IMR-90 (cell line): ENCODE measurements around the gene SLC35F3. TPM values are rescaled to one million over a fixed set of nuclear protein-coding genes. Genes with fewer than 3 reads are reported as not detected.

Experiments
- ATAC-seq: fragments of 200-7000 bp; cut with Tn5 transposase; 2 replicates; pipeline ENCODE4 v1.9.1; 2020; ENCODE audit warnings: low read depth, mild to moderate bottlenecking, moderate library complexity
- BruUV-seq: library from RNA; stranded (reverse); fragments of 400-500 nt; replicated peaks from 2 replicates; lab custom pipeline; 2021; lab: Mats Ljungman, UMichigan
- CTCF ChIA-PET: fragments of 300-600 bp; formaldehyde crosslinking; extraction: SDS; loops from one replicate; lab custom pipeline; 2021; ENCODE audit warnings: antibody characterized with exemption; lab: Yijun Ruan, JAX
- POLR2A ChIA-PET: fragments of 300-600 bp; sonication (Branson Sonifier 250); formaldehyde crosslinking; loops from one replicate; lab custom pipeline; 2022; ENCODE audit warnings: antibody characterized with exemption; ENCODE audit not compliant: unreplicated experiment; lab: Charles Lee
- DNase-seq: peaks from one replicate; pipeline ENCODE4 v3.0.0; 2013
- H2AFZ ChIP-seq: replicated peaks from 2 replicates; pipeline ENCODE3; 2013; ENCODE audit warnings: low read length, mild to moderate bottlenecking; ENCODE audit not compliant: poor library complexity
- H2AK5ac ChIP-seq: 2 replicates; pipeline ENCODE4 v1.6.1; 2013; ENCODE audit warnings: low read depth, low read length, inconsistent platforms
- H2AK9ac ChIP-seq: replicated peaks from 2 replicates; pipeline ENCODE3; 2013; ENCODE audit warnings: mild to moderate bottlenecking, low read depth, low read length, moderate library complexity; ENCODE audit not compliant: poor library complexity
- H2BK120ac ChIP-seq: 2 replicates; pipeline ENCODE4 v1.6.1; 2013; ENCODE audit warnings: low read depth, low read length, inconsistent platforms
- H2BK15ac ChIP-seq: 3 replicates; pipeline ENCODE4 v1.6.1; 2013; ENCODE audit warnings: low read depth, low read length, inconsistent platforms
- H2BK20ac ChIP-seq: 2 replicates; pipeline ENCODE4 v1.6.1; 2013; ENCODE audit warnings: low read depth, mild to moderate bottlenecking, inconsistent platforms, low read length, moderate library complexity
- H2BK5ac ChIP-seq: 2 replicates; pipeline ENCODE4 v1.6.1; 2013; ENCODE audit warnings: mild to moderate bottlenecking, low read depth, low read length, inconsistent platforms; ENCODE audit not compliant: poor library complexity, severe bottlenecking
- H3K14ac ChIP-seq: replicated peaks from 2 replicates; pipeline ENCODE4 v1.6.1; 2013; ENCODE audit warnings: low read depth, low read length, inconsistent platforms
- H3K18ac ChIP-seq: 2 replicates; pipeline ENCODE4 v1.6.1; 2013; ENCODE audit warnings: low read depth, low read length, control low read depth
- H3K23ac ChIP-seq: 2 replicates; pipeline ENCODE4 v1.6.1; 2013; ENCODE audit warnings: low read depth, low read length, inconsistent platforms
- H3K27ac ChIP-seq: 2 replicates; pipeline ENCODE4 v1.5.1; 2013; ENCODE audit warnings: mild to moderate bottlenecking, control low read depth, low read length; ENCODE audit not compliant: insufficient read depth
- H3K27me3 ChIP-seq: 2 replicates; pipeline ENCODE4 v1.6.1; 2013; ENCODE audit warnings: low read length; ENCODE audit not compliant: control insufficient read depth, insufficient read depth
- H3K36me3 ChIP-seq: 2 replicates; pipeline ENCODE4 v1.6.1; 2013; ENCODE audit warnings: low read length, mixed read lengths; ENCODE audit not compliant: control insufficient read depth, insufficient read depth
- H3K4ac ChIP-seq: 2 replicates; pipeline ENCODE4 v1.6.1; 2013; ENCODE audit warnings: low read depth, low read length, inconsistent platforms
- H3K4me1 ChIP-seq: 2 replicates; pipeline ENCODE4 v1.6.1; 2013; ENCODE audit warnings: low read length, mixed read lengths; ENCODE audit not compliant: control insufficient read depth, insufficient read depth
- H3K4me2 ChIP-seq: 2 replicates; pipeline ENCODE4 v1.6.1; 2013; ENCODE audit warnings: low read depth, mild to moderate bottlenecking, control low read depth, low read length, moderate library complexity
- H3K4me3 ChIP-seq: 2 replicates; pipeline ENCODE4 v1.5.1; 2013; ENCODE audit warnings: low read depth, mild to moderate bottlenecking, control low read depth, low read length, moderate library complexity; ENCODE audit not compliant: insufficient read depth
- H3K56ac ChIP-seq: 2 replicates; pipeline ENCODE4 v1.6.1; 2013; ENCODE audit warnings: low read length, inconsistent platforms; ENCODE audit not compliant: insufficient read depth; ENCODE audit errors: extremely low read depth
- H3K79me1 ChIP-seq, 2 experiments: 2 replicates each; pipeline ENCODE4 v1.6.1; 2013; ENCODE audit warnings: low read length in 2 of 2, inconsistent platforms in 1 of 2, low read depth in 1 of 2
- H3K9ac ChIP-seq: 2 replicates; pipeline ENCODE4 v1.6.1; 2013; ENCODE audit warnings: low read depth, low read length, control low read depth
- H3K9me1 ChIP-seq: 2 replicates; pipeline ENCODE4 v1.6.1; 2013; ENCODE audit warnings: low read length, inconsistent platforms; ENCODE audit not compliant: insufficient read depth
- H3K9me3 ChIP-seq: 2 replicates; pipeline ENCODE4 v1.6.1; 2013; ENCODE audit warnings: low read length; ENCODE audit not compliant: control insufficient read depth, insufficient read depth
- H4K20me1 ChIP-seq: 2 replicates; pipeline ENCODE4 v1.6.1; 2013; ENCODE audit warnings: low read length, inconsistent platforms; ENCODE audit not compliant: insufficient read depth
- H4K5ac ChIP-seq: 2 replicates; pipeline ENCODE4 v1.6.1; 2013; ENCODE audit warnings: mild to moderate bottlenecking, low read depth, low read length, control low read depth
- H4K8ac ChIP-seq, 2 experiments: 2 replicates each; pipeline ENCODE4 v1.6.1; 2013; ENCODE audit warnings: low read depth in 2 of 2, low read length in 2 of 2, control low read depth in 1 of 2, inconsistent platforms in 1 of 2
- H4K91ac ChIP-seq: 2 replicates; pipeline ENCODE4 v1.6.1; 2013; ENCODE audit warnings: low read depth, low read length, inconsistent platforms; ENCODE audit not compliant: insufficient read depth
- BHLHE40 ChIP-seq: fragments of 150-350 bp; IDR thresholded peaks from 2 replicates; pipeline ENCODE4 v1.6.1; 2016; ENCODE audit warnings: mild to moderate bottlenecking, low read depth, low read length
- CEBPB ChIP-seq: IDR thresholded peaks from 2 replicates; pipeline ENCODE4 v1.6.1; 2012; ENCODE audit warnings: low read depth, low read length, improper control_type of control experiment
- CHD1 ChIP-seq: IDR thresholded peaks from 2 replicates; pipeline ENCODE4 v1.6.1; 2012; ENCODE audit warnings: low read depth, low read length, improper control_type of control experiment
- FOS ChIP-seq: fragments of 150-350 bp; IDR thresholded peaks from 2 replicates; pipeline ENCODE4 v1.6.1; 2016; ENCODE audit warnings: low read depth, low read length
- MAFK ChIP-seq: IDR thresholded peaks from 2 replicates; pipeline ENCODE4 v1.6.1; 2012; ENCODE audit warnings: low read depth, low read length, improper control_type of control experiment
- MAZ ChIP-seq: IDR thresholded peaks from 2 replicates; pipeline ENCODE4 v1.6.1; 2012; ENCODE audit warnings: low read depth, mild to moderate bottlenecking, low read length, improper control_type of control experiment, moderate library complexity, borderline replicate concordance
- MXI1 ChIP-seq: IDR thresholded peaks from 2 replicates; pipeline ENCODE4 v1.6.1; 2012; ENCODE audit warnings: low read depth, mild to moderate bottlenecking, low read length, moderate library complexity, borderline replicate concordance
- NFE2L2 ChIP-seq: fragments of 150-350 bp; IDR thresholded peaks from 2 replicates; pipeline ENCODE4 v1.6.1; 2016; ENCODE audit warnings: low read depth, mild to moderate bottlenecking, low read length
- POLR2A ChIP-seq: IDR thresholded peaks from 2 replicates; pipeline ENCODE4 v1.6.1; 2012; ENCODE audit warnings: mild to moderate bottlenecking, low read depth, low read length
- RAD21 ChIP-seq: IDR thresholded peaks from 2 replicates; pipeline ENCODE4 v1.6.1; 2012; ENCODE audit warnings: low read length, improper control_type of control experiment
- RCOR1 ChIP-seq: IDR thresholded peaks from 2 replicates; pipeline ENCODE4 v1.6.1; 2012; ENCODE audit warnings: mild to moderate bottlenecking, low read length, improper control_type of control experiment; ENCODE audit not compliant: insufficient replicate concordance
- RFX5 ChIP-seq: IDR thresholded peaks from 2 replicates; pipeline ENCODE4 v1.8.0; 2012; ENCODE audit warnings: low read depth, mild to moderate bottlenecking, low read length, moderate library complexity
- SMC3 ChIP-seq: fragments of 150-350 bp; IDR thresholded peaks from 2 replicates; pipeline ENCODE4 v1.6.1; 2016; ENCODE audit warnings: low read depth, mild to moderate bottlenecking, antibody characterized with exemption, low read length, moderate library complexity
- WGBS, 2 experiments: methylation state at CpG; one replicate each; pipeline versions ENCODE4 v1.1.5 to v1.1.7; 2013; ENCODE audit warnings: missing lambda C conversion rate in 2 of 2; ENCODE audit not compliant: insufficient read length in 1 of 2; ENCODE audit errors: extremely low coverage in 2 of 2; 5-methylcytosine and 5-hydroxymethylcytosine counted together
- dilution Hi-C: fragments of 300-500 bp; cut with HindIII; formaldehyde crosslinking; loops from one replicate; pipeline ENCODE4 v1.14.3; 2018; ENCODE audit warnings: low sequenced_read_pairs; ENCODE audit not compliant: unreplicated experiment
- in situ Hi-C: fragments of 300-500 bp; cut with MboI; formaldehyde crosslinking; loops from 3 replicates; pipeline ENCODE4 v1.14.3; 2019; ENCODE audit warnings: low sequenced_read_pairs, inconsistent platforms, mixed read lengths
- intact Hi-C: fragments of 100-400 bp; cut with micrococcal nuclease; formaldehyde crosslinking; loops from 2 replicates; pipeline ENCODE4 v1.10.0; 2022
- polyA plus RNA-seq, 3 experiments: library from polyadenylated mRNA; depleted of rRNA; stranded (reverse); fragments of >200 nt; gene quantifications; 2 replicates each; pipeline ENCODE4 v1.2.3, GENCODE V29; 2012; ENCODE audit warnings: low replicate concordance in 1 of 3
- total RNA-seq: library from RNA; depleted of rRNA; stranded (reverse); fragments of >200 nt; gene quantifications from 2 replicates; pipeline ENCODE4 v1.2.3, GENCODE V29; 2012
- TF ChIP-seq, protein P1 (sequence below): conservative IDR thresholded peaks from 2 replicates; pipeline ENCODE4 v1.5.1; 2012; ENCODE audit warnings: mild to moderate bottlenecking, low read depth, low read length, improper control_type of control experiment
- TF ChIP-seq, protein P2 (sequence below): fragments of 150-350 bp; IDR thresholded peaks from 2 replicates; pipeline ENCODE4 v1.6.1; 2016; ENCODE audit warnings: low read depth, mild to moderate bottlenecking, low read length, moderate library complexity, borderline replicate concordance
- TF ChIP-seq, protein P3 (sequence below): fragments of 150-350 bp; IDR thresholded peaks from 2 replicates; pipeline ENCODE4 v1.6.1; 2017; ENCODE audit warnings: mild to moderate bottlenecking, antibody characterized with exemption, low read length, low read depth

SLC35F3 gene
- total and polyA plus RNA-seq, 2 of the 4 experiments (the other 2 are of a cell fraction): under 0.01 to 0.17 TPM

- H2AK9ac ChIP-seq: no peak overlapping the region
- H3K79me1 ChIP-seq: no peaks in the 10 kb centered on the region
- no peak overlapping the region for H3K18ac ChIP-seq
- H3K4me3 ChIP-seq: no peak overlapping the region
- no peak overlapping the region for H4K8ac ChIP-seq
- H4K5ac ChIP-seq: no peak overlapping the region
- H3K36me3 ChIP-seq: no peaks in the 10 kb centered on the region
- TF ChIP-seq MXI1 (no peak), RFX5 (no peak), CHD1 (no peak), SMC3 (no peak), MAZ (no peak), BHLHE40 (no peak), NFE2L2 (no peak), MAFK (no peak), FOS (no peak), RCOR1 (no peak), RAD21 (no peak), POLR2A (no peak), CEBPB (no peak)
- TF ChIP-seq, protein P1, sequence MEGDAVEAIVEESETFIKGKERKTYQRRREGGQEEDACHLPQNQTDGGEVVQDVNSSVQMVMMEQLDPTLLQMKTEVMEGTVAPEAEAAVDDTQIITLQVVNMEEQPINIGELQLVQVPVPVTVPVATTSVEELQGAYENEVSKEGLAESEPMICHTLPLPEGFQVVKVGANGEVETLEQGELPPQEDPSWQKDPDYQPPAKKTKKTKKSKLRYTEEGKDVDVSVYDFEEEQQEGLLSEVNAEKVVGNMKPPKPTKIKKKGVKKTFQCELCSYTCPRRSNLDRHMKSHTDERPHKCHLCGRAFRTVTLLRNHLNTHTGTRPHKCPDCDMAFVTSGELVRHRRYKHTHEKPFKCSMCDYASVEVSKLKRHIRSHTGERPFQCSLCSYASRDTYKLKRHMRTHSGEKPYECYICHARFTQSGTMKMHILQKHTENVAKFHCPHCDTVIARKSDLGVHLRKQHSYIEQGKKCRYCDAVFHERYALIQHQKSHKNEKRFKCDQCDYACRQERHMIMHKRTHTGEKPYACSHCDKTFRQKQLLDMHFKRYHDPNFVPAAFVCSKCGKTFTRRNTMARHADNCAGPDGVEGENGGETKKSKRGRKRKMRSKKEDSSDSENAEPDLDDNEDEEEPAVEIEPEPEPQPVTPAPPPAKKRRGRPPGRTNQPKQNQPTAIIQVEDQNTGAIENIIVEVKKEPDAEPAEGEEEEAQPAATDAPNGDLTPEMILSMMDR: no peak
- TF ChIP-seq, protein P2, sequence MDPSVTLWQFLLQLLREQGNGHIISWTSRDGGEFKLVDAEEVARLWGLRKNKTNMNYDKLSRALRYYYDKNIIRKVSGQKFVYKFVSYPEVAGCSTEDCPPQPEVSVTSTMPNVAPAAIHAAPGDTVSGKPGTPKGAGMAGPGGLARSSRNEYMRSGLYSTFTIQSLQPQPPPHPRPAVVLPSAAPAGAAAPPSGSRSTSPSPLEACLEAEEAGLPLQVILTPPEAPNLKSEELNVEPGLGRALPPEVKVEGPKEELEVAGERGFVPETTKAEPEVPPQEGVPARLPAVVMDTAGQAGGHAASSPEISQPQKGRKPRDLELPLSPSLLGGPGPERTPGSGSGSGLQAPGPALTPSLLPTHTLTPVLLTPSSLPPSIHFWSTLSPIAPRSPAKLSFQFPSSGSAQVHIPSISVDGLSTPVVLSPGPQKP: no peak
- TF ChIP-seq, protein P3, sequence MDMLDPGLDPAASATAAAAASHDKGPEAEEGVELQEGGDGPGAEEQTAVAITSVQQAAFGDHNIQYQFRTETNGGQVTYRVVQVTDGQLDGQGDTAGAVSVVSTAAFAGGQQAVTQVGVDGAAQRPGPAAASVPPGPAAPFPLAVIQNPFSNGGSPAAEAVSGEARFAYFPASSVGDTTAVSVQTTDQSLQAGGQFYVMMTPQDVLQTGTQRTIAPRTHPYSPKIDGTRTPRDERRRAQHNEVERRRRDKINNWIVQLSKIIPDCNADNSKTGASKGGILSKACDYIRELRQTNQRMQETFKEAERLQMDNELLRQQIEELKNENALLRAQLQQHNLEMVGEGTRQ: no peak
- H3K27ac ChIP-seq: no peak overlapping the region
- H4K20me1 ChIP-seq: no peaks in the 10 kb centered on the region
- no peak overlapping the region for H3K14ac ChIP-seq
- H3K4me2 ChIP-seq: no peak overlapping the region
- in situ Hi-C loops (loop anchor here (25.0 kb wide), 1 partner anchor 477 kb away; no protein-coding TSS in a partner anchor), intact Hi-C loops (loop anchor here (2.0 to 10.0 kb wide), 3 partner anchors 492 to 985 kb away; no protein-coding TSS in a partner anchor), dilution Hi-C loops (no loop called here)
- no peak overlapping the region for H4K91ac ChIP-seq
- no peak overlapping the region for H2BK5ac ChIP-seq
- POLR2A ChIA-PET: no interaction called here
- H3K56ac ChIP-seq: no peak overlapping the region
- no peak overlapping the region for H3K9ac ChIP-seq
- no peaks in the 10 kb centered on the region for H3K4me1 ChIP-seq
- no peaks in the 10 kb centered on the region for H3K9me1 ChIP-seq
- 65% methylated on average over 4 of the region's 5 CpGs; no CpG with 5 or more reads in 1 of the 2 experiments for WGBS, 2 experiments
- no peak overlapping the region for H3K23ac ChIP-seq
- ATAC-seq (no peak), DNase-seq (no peak)
- H3K27me3 ChIP-seq: no peaks in the 10 kb centered on the region
- no peak overlapping the region for H2AK5ac ChIP-seq
- H2AFZ ChIP-seq: no peak overlapping the region
- H3K9me3 ChIP-seq: no peaks in the 10 kb centered on the region
- no peak overlapping the region for H2BK15ac ChIP-seq
- CTCF ChIA-PET: no interaction called here
- BruUV-seq: no TSS peak
- H2BK120ac ChIP-seq: no peak overlapping the region
- no peak overlapping the region for H2BK20ac ChIP-seq
- H3K4ac ChIP-seq: no peak overlapping the region
These were observed 205.4 kb downstream of the SLC35F3 start for GRCh38 chr1:234109840-234110239.
